ENCODE measurements around the gene RAPGEF5. TPM values are rescaled to one million over a fixed set of nuclear protein-coding genes. Genes with fewer than 3 reads are reported as not detected.

RAPGEF5 gene
- total RNA-seq, 2 donors from 2014 or later = 16.7 to 23.2 TPM

DNA sequence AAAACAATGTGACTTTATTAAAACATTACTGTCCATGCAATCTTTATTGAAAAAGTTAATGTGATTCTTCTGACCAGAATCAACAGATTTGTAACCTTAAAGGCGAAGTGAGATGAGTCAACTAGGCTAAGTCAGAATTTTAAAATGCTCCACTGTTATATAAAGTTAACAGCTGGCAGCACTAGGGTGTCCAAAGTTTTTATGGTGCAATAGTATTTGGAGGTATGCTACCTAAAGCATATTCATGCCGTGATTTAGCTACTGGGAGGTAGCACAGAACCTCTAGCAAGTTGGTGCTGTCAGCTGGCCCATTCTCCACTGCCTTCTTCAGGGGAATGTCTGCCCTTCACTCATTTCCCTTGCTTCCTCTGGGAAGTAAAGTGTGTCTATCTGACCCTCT is 126.7 kb downstream of the RAPGEF5 start:
- Mint-ChIP-seq H3K27ac (no peak overlapping the region), H3K9me3 (no peaks in the 10 kb centered on the region), H3K4me3 (no peak overlapping the region), H3K27me3 (ENCODE audit: insufficient read depth) (no peaks in the 10 kb centered on the region), H3K4me1 (peaks cover 34% of the 10 kb centered on the region), H3K36me3 (ENCODE audit: low read depth) (no peaks in the 10 kb centered on the region)
- Histone ChIP-seq H3K27ac (ENCODE audit: low read depth, low read length) (no peak overlapping the region), H3K27me3 (ENCODE audit: control insufficient read depth, insufficient read depth, low read length, poor library complexity, severe bottlenecking) (no peaks in the 10 kb centered on the region), H3K9me3 (ENCODE audit: control insufficient read depth, low read length) (no peaks in the 10 kb centered on the region), H3K4me3 (ENCODE audit: low read length) (no peak overlapping the region), H3K9ac (ENCODE audit: extremely low read depth, low read length, poor library complexity, severe bottlenecking) (no peak overlapping the region), H3K36me3 (ENCODE audit: control insufficient read depth, insufficient read depth, low read length) (no peaks in the 10 kb centered on the region), H3K4me1 (ENCODE audit: control insufficient read depth, insufficient read depth, low read length) (peaks cover 15% of the 10 kb centered on the region)
- WGBS, 2 experiments (ENCODE audit: insufficient coverage in 1 of 2, insufficient read length in 1 of 2) = 100% methylated on average over 1 to 2 of the region's 2 CpGs
- DNase-seq = no peak
- no peak for TF ChIP-seq CTCF (conservative IDR thresholded peaks at IDR 0.05)

GRCh38 chr7:22229148-22229547 is 127.8 kb downstream of the RAPGEF5 start:
- no peaks in the 10 kb centered on the region for H3K27me3 ChIP-seq (ENCODE audit: control insufficient read depth, insufficient read depth, low read length, poor library complexity, severe bottlenecking)
- Mint-ChIP-seq H3K27ac (no peak overlapping the region), H3K9me3 (no peaks in the 10 kb centered on the region), H3K36me3 (ENCODE audit: low read depth) (no peaks in the 10 kb centered on the region), H3K27me3 (ENCODE audit: insufficient read depth) (no peaks in the 10 kb centered on the region), H3K4me3 (no peak overlapping the region), H3K4me1 (peaks cover 24% of the 10 kb centered on the region)
- peaks cover 12% of the 10 kb centered on the region for H3K4me1 ChIP-seq (ENCODE audit: control insufficient read depth, insufficient read depth, low read length)
- H3K36me3 ChIP-seq (ENCODE audit: control insufficient read depth, insufficient read depth, low read length) = no peaks in the 10 kb centered on the region
- no peak overlapping the region for H3K9ac ChIP-seq (ENCODE audit: extremely low read depth, low read length, poor library complexity, severe bottlenecking)
- WGBS, 2 experiments (ENCODE audit: insufficient coverage in 1 of 2, insufficient read length in 1 of 2) = 98% methylated on average over 2 of the region's 2 CpGs; no CpG with 5 or more reads in 1 of the 2 experiments
- no peak for TF ChIP-seq CTCF (conservative IDR thresholded peaks at IDR 0.05)
- no peaks in the 10 kb centered on the region for H3K9me3 ChIP-seq (ENCODE audit: control insufficient read depth, low read length)
- no peak for DNase-seq
- no peak overlapping the region for H3K4me3 ChIP-seq (ENCODE audit: low read length)
- H3K27ac ChIP-seq (ENCODE audit: low read depth, low read length) = no peak overlapping the region

- Mint-ChIP-seq H3K9me3 (peaks cover 14% of the 10 kb centered on the region), H3K4me3 (no peak overlapping the region), H3K27ac (no peak overlapping the region), H3K4me1 (peaks cover 2% of the 10 kb centered on the region), H3K27me3 (ENCODE audit: insufficient read depth) (no peaks in the 10 kb centered on the region), H3K36me3 (ENCODE audit: low read depth) (peaks cover 16% of the 10 kb centered on the region)
- TF ChIP-seq CTCF (conservative IDR thresholded peaks at IDR 0.05) = no peak
- Histone ChIP-seq H3K27ac (ENCODE audit: low read depth, low read length) (no peak overlapping the region), H3K36me3 (ENCODE audit: control insufficient read depth, insufficient read depth, low read length) (peaks cover 13% of the 10 kb centered on the region), H3K9ac (ENCODE audit: extremely low read depth, low read length, poor library complexity, severe bottlenecking) (no peak overlapping the region), H3K4me1 (ENCODE audit: control insufficient read depth, insufficient read depth, low read length) (no peaks in the 10 kb centered on the region), H3K4me3 (ENCODE audit: low read length) (no peak overlapping the region), H3K9me3 (ENCODE audit: control insufficient read depth, low read length) (peaks cover 7% of the 10 kb centered on the region), H3K27me3 (ENCODE audit: control insufficient read depth, insufficient read depth, low read length, poor library complexity, severe bottlenecking) (no peaks in the 10 kb centered on the region)
- no peak for DNase-seq
- WGBS, 2 experiments (ENCODE audit: insufficient coverage in 1 of 2, insufficient read length in 1 of 2) = 100% methylated on average over 1 of the region's 1 CpG; no CpG with 5 or more reads in 1 of the 2 experiments
Measured at GRCh38 chr7:22223807-22224206, 133.1 kb downstream of the RAPGEF5 start.
